GM18907 (cell line): ENCODE results near the gene DNAL4.

ENCODE experiments used
- ATAC-seq: cut with Tn5 transposase; IDR thresholded peaks from one replicate; pipeline ENCODE4 v1.9.1; 2021; ENCODE audit warnings: mild to moderate bottlenecking, moderate library complexity; ENCODE audit not compliant: unreplicated experiment

Gene DNAL4

DNA sequence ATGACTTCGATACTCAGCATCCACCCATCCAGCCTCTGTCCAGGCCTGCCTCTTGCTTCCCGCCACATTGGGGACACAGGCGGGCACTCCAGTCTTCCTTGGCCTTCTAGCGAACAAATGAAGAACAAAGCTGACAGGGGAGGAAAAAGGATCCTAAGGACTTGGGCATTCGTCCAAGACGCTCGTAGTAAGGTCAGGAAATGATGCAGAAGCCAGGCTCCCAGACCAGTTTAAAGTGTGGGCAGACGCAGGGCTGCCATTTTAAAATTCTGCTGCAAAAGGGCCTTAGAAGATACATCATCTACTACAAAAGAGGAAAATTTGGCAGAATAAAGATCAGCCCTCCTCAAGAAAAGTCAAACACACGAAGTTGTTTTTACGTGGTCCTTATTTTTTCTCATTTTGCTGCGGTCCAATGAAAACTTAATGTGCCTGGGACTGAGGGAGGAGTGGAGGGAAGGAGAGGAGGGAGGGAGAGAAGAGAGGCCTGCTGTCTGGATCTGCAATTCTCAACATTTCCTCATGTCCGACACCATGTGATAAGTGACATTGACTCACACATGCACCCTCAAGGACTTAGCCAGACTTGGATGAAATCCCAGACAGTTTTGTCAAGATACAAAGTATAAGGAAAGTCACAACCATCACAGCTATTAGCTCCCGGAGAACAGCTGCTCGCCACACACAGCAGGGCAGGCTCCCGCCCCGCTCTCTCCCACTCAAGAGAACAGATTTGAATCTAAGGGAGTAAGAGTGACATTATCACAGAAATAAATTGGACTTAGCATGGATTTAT, 5.7 kb downstream of the DNAL4 start:
- no peak for ATAC-seq

DNA sequence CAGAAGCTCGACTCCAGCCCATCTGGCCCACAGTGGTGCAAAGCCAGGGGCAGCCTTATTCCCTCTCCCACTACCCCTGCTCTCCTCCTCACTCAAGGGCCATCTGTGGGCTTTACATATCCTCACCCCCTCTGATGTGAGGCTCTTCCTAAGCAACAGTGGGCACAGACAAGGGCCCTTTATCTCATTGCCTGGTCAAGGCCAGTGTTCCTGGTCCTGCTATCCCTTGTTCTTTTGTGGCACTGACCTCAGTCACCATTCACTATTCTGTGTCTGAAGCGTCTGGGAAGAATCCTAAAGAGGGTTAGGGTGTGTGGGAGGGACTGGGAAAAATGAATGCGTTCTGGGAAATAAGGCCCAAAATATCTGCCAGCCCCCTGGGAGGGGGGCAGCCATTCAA, 7.3 kb downstream of the DNAL4 start:
- no peak for ATAC-seq

DNA sequence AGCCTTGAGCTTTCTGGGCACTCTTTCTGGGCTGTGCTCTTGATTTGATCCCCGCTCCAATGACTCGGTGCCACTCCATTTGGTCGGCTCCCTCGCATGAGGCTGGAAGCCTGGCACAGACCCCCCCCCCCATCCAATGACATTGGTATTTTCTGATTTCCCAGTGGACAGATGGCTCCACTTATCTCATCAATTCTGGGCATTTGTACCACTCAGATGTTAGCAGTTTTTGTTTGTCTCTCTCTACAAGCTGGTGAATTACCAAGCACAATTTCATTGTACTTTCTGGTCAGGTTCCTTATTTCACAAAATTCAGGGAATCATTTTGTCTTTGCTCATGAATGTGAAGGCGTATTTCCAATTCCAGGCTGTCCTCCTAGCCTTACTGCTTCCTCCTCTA, 9.1 kb downstream of the DNAL4 start:
- ATAC-seq = no peak

DNA sequence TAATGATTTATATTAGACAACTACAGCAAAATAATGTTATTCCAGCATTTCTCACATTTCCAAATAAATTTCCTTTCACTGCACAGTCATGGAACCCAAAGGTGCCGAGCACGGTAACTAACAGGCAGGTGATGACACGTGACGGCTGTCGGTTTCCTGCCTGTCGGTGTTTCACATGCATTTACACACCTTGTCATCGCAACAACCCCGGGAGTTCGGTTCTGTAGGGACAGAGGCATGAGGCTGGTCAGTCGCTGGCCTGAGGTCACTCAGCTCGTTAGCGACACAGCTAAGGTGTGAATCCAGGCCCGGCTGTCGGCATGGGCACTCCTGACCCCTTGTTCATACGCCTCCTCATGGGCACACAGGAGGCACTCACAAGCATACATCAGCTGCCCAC, 9.9 kb downstream of the DNAL4 start:
- no peak for ATAC-seq

DNA sequence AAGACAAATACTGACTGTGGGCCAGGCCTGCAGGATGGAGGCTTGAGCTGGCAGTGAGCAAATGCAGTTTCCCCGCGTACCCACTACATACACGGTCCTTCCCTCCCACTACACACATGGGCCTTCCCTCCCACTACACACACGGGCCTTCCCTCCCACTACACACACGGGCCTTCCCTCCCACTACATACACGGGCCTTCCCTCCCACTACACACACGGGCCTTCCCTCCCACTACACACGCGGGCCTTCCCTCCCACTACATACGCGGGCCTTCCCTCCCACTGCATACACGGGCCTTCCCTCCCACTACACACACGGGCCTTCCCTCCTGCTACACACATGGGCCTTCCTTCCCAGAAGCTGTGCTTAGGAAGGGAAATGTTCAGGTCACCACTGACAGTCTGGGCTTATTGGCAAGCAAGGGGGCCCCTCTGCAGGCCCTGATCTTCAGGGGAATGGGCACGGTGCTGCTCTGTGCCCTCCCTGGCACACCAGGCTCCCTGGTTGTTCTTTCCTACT, 10.8 kb downstream of the DNAL4 start:
- ATAC-seq = no peak

DNA sequence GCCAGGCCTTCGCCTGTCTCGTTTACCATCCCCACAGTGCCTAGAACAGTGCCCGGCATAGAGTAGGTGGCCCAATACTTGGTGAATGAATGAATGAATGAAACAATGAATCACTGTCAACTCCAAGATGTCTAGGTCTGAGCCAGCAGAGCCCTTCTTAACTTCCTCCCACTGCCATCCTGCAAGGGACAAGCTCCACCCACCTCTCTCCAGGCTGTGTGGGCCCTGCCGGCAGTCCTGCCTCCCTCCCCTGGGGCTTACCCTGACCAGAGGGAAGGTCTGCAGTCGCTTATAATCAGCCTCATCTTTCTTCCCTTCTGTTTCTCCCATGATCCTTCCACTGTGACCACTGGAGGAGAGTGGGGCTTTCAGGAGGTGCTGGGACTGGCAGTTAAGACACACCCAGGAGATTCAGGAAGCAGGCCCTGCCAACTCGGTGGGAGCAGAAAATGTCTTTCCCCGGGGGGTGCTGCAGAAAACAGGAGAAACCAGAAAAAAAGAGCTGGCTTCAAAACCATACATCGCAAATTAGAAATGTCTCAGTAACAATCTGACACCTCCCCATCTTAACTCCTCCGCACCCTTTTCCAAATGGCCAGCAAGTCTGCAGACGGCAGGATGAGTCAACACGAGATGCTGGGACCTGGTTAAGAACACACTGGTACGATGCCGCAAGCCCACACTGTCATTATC, 11.4 kb downstream of the DNAL4 start:
- ATAC-seq = no peak

DNA sequence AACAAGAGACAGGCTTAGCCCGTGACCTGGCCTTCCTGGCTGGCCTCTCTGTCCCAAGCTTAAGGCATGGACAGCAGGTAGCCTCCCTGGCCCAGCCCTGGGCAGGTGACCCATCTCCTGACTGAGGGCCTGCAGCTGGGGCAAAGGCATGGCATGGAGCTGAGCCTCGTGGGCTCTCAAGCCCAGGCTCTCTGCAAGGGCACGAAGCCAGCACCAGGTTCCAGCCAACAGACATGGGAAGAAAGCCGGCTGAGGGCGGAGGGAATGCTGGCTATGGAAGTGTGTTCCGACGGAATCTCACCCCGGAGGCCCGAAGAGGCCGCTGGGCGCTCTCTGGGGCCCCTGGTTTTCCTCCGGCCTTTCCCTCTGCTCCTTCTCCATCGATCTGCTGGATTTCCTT, 12.9 kb downstream of the DNAL4 start:
- ATAC-seq = no peak

DNA sequence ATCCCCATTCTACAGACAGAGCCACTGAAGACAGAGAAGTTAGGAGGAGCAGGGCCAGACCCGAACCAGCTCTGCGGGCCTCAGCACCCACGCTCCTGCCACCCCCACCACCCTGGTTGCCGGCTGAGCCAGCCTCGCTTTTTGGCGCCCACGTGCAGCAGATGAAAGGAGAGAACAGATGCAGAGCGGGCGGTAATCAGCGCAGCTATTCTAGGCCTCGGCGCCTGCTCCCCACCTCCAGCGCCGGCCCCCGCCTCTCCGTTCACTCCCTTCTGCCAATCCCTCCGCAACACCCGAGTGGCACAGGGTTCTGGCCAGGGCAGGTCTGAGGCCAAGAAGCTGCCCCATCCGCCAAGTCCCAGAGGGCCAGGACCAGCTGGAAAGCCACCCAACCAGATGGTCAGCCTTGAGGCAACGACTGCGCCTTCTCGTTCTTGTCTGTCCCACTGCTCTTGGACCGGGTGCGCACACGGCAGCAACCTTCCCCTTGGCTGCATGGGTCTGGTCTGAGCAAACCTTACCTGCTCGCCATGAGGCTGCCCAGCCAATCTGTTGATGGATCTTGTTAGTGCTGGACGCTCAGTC, 16.8 kb downstream of the DNAL4 start:
- ATAC-seq = no peak

DNA sequence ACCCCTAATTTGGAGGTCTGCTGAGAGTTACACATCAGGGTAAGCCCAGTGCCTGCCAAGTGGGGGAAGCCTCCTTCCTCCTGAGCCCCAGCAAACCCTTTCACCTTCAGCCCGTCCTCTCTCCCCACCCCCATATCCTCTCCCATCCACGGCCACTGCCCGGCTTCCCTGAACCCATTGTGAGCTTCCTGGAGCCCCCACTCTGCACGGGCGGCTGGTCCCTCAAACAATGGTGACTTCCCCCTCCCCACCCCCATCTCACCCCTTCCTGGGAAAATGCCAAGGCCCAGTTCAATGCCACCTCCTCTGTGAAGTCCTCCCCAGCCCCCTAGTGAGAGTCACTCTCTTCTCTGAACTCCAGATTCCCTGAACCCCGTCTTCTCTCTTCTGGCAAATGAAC, 17.9 kb downstream of the DNAL4 start:
- ATAC-seq = no peak

DNA sequence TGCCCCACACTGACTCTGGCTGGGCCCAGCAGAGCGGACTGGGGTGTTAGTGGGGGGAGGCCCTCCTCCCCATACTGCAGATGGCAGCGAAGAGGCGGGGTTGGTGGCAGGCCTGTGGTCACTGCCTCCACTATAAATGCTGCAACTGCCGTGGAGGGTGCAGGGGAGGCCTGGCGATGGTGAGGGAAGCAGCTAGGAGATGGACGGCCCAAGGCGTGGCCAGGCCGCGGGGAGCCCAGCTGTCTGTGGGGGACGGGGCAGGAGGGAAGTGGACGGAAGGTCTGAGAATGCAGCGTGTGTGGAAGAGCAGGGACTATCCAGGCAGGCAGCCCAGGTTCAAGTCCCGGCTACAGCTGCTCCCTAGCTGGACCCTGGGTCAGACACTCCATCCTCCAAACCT, 18.3 kb downstream of the DNAL4 start:
- no peak for ATAC-seq

DNA sequence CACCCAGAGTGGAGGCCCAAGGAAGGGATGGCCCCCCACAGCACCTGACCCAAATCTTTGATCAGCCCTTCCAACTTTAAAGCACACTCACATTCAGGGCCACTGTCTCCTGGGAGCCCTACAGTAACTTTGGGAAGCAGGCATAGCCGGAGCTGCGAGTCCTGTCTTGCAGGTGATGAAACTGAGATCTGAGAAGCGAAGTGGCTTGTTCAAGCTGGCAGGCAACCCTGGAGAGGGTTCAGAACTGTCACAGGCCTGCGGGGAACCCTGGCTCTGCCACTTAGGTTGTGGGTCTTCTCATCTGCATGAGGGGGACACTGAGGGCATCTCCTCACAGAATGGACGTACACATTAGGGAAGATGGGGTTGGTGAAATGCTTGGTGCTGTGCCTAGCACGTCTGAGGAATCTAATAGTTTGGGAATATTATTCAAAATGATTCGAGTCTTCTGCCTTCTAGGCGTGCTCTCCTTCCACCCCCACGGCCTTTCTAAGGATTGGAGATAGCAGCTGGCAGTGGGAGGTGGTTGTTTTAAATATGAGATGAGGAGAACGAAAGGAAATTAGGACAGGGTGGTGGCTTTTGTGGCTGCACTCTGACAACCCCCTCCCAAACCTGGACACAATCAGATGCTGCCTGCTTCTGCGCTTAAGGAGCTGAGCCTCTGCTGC, 19.3 kb downstream of the DNAL4 start:
- no peak for ATAC-seq

DNA sequence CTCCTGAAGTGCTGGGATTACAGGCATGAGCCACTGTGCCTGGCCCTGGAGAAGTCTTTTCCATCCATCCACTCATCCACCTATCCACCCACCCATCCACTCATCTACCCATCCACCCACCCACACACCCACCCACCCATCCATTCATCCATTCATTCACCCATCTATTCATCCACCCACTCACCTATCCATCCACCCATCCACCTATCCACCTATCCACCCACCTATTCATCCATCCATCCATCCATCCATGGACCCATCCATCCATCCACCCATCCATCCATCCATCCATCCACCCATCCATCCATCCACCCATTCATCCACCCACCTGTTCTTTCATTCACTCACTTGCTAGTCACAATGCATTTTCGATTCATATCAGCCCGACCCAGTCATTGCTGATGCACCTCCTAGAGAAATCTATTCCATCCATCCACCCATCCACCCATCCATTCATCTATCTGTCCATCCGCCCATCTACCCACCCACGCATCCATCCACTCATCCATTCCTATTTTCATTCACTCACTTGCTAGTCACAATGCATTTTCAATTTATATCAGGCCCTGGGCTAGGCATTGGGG, 20.5 kb downstream of the DNAL4 start:
- no peak for ATAC-seq

DNA sequence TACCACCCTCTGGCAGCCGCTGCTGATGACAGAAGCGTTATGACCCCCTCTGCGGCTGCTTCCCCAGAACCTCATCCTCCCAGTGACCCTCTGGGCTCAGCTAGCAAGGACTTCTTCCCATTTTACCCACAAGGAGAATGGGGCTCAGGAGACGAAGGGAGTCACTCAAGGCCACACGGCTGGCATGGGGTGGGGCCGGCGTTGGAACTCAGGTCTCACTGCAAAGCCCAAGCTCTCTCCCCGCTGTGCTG, 21.4 kb downstream of the DNAL4 start:
- no peak for ATAC-seq

DNA sequence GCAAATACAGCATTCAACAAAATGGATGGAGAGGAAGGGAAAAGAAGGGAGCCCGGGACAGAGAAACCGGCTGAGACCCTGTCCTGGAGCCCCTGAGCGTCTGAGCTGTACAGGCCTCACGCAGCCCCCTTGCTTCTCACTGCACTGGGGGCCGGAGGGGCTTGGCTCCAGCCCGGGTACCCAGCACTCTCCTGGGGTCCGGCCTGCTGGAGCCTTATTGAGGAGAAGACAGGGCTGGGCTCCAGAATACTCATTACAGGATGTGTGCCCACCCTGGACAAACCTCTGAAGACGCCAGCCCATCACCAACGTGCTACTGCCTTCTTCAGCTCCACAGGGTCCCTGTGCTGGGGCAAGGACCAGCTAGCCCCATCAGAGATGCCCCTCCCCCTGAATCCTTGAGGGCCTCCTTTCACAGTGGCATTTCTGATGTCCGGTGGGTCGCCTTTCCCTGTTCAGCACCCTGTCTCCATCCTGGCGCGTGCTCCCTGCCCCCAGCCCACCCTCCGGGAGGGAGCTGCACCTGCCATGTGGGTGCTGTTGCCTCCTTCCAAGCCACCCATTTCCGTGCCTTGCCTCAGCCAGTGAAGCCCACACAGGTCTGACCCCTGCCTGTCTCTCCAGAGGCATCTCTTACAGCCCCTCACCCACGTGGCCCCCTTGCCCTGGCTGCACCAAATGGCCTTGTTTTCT, 23.5 kb downstream of the DNAL4 start:
- no peak for ATAC-seq

DNA sequence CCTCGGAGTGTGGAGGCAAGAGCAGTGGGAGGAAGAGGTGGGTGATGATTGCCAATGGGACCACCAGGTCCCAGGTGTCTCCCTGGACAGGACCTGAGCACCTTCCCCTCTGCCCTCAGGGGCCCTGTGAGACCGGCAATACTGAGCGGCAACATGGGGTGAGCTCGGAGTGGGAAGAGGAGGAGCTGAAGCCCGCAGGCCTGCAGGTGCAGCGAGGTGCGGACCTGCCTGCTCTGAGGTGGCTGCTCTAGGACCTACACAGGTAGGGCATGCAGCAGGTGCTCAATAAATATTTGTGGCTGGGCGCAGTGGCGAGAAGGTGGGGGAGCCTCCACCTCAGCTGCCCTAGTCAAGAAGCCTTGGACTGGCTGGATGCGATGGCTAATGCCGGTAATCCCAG, 25.9 kb downstream of the DNAL4 start:
- ATAC-seq = no peak

DNA sequence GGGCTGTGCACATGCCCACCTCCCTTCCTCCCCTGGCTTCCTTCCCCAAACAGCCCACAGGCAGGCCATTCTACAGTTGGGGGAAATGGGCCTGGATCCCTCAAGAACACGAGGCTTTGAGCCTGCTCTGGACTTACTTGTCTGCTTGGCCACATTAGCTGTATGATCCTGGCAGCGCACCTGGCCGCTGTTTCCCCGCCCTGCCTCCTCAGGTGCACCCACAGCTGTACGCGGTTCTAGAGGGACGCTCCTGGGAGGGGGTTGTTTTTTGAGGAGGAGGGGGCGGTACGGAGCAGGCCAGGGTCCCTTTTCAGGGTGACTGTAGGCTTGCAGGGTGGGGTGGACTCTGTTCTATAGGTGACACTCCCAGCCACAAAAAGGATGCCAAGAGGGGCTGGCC, 26.6 kb downstream of the DNAL4 start:
- no peak for ATAC-seq

DNA sequence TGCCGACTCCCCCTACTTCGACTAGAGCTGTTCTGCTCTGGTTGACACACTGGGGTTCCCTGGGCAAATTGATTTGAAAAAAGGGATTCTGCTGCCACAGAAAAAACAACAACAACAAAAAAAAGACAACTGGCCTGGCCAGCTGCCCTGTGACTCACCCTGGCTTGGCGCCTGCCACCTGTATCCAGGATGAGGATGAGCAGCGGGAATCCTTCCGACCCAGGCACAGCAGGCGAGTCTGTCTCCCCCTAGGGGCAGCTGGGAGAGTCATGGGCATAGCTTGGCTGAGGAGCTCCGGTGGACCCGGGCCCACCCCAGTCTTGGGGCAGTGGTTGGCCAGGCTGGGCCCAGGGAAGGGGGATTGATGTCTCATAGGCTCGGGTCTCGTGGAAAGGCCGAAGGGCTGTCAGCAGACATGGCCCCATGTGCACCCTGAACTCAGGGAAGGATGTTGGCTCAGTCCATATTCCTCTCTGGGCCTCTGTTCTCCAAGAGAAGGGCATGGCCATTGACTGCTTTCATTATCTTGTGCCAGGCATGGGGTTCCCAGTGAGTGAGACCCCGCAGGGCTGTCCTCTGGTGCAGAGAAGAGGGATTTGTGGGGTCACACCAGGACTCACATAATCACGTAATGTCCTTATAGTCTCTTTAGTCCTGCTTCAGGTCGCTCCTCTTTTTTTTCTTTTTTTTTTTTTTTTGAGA, 27.7 kb downstream of the DNAL4 start:
- ATAC-seq = no peak

DNA sequence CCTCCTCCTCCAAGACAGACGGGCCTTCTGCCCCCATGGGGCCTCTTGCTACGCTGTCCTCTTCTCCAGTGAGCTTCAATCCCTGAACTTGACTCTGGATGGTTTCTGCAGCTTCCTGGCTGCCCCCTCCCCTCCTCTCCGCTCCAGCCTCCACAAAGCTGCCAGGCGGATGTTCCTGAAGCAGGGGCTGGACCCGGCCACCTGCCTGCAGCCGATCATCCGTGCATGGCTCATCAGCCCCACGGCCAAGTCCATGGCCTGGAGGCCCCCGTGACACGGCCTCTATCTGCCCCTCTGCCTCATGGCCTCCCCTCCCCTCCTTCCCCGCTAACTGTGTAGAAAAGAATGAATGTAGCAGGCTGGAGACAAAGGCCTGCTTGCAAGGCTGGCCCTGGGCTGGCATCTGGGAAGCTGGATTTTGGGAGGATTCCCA, 31.4 kb downstream of the DNAL4 start:
- no peak for ATAC-seq

DNA sequence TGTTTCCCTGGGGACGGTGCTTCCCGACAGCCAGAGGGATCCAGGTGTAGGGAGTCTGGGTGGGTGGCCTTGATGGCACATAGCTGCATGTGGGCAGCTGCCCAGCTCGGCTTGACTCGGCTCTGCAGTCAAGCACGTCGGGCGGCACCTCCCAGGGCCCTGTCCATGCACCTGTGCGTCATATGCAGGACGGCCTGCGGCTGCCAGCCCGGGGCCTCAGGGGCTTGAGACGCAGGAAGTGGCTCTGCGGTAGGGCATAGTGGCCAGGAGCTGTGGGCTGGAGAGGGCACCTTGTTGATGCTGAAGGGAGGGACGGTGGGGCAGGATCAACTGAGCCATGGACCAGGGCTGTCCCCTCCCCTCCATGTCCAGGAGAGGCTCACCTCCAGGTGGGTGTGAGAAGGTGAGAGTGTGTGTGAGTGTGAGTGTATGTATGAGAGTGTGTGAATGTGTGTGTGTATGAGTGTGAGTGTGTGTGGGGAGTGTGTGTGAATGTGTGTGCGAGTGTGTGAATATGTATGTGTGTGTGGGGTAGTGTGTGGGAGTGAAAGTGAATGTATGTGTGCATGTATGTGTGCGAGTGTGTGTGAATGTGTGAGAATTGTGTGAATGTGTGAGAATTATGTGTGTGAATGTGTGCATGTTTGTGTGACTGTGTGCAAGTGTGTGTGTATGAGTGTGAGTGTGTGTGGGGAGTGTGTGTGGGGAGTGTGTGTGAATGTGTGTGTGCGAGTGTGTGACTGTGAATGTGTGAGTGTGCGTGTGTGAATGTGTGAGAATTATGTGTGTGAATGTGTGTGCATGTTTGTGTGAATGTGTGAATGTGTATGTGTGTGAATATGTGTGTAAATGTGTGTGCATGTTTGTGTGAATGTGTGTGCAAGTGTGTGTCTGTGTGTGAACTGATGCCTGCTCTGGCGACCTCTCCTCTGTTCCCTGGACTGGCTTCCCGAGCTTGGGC, 32.5 kb downstream of the DNAL4 start:
- ATAC-seq = no peak
